PFSK-1 (cell line): ENCODE data around the gene MYCN.

Experiments
- POLR2AphosphoS5 ChIP-seq: IDR thresholded peaks from 2 replicates; pipeline ENCODE4 v1.6.1; 2012; ENCODE audit warnings: low read depth, mild to moderate bottlenecking, control low read depth, low read length, moderate library complexity
- SIN3A ChIP-seq: IDR thresholded peaks from 2 replicates; pipeline ENCODE4 v1.6.1; 2012; ENCODE audit warnings: mild to moderate bottlenecking, low read length, moderate library complexity, borderline replicate concordance; ENCODE audit not compliant: insufficient read depth
- TAF1 ChIP-seq: IDR thresholded peaks from 2 replicates; pipeline ENCODE4 v1.6.1; 2012; ENCODE audit warnings: low read length, control low read depth, borderline replicate concordance; ENCODE audit not compliant: insufficient read depth
- TF ChIP-seq, protein P1 (sequence below), 2 experiments: IDR thresholded peaks; 2 replicates each; pipeline versions ENCODE4 v1.6.1 to v1.8.0; 2011 to 2012; ENCODE audit warnings: low read depth in 2 of 2, low read length in 2 of 2, control low read depth in 1 of 2, inconsistent platforms in 1 of 2, mild to moderate bottlenecking in 1 of 2, moderate library complexity in 1 of 2; ENCODE audit not compliant: insufficient read depth in 1 of 2

DNA sequence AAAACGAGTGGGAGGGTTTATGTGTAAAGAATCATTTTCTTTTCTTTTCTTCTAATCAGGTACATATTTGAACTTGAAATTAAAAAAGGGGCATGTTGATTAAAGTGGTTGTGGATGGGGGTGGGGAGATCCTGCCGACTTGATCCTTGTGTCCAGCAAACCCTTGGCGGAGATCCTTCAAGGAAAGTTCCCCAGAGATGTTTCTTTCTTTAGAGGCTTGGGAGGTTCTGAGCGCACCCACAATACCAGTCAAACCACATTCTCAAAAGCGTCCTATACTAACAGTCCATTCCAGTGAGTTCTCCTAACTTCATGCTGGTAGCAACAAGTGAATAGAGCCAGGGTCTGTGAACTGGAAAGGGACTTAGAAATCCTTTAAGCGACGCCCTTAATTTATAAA lies 49.2 kb downstream of the MYCN start:
- TF ChIP-seq POLR2AphosphoS5 (no peak), TAF1 (no peak), SIN3A (no peak)
- TF ChIP-seq, protein P1, sequence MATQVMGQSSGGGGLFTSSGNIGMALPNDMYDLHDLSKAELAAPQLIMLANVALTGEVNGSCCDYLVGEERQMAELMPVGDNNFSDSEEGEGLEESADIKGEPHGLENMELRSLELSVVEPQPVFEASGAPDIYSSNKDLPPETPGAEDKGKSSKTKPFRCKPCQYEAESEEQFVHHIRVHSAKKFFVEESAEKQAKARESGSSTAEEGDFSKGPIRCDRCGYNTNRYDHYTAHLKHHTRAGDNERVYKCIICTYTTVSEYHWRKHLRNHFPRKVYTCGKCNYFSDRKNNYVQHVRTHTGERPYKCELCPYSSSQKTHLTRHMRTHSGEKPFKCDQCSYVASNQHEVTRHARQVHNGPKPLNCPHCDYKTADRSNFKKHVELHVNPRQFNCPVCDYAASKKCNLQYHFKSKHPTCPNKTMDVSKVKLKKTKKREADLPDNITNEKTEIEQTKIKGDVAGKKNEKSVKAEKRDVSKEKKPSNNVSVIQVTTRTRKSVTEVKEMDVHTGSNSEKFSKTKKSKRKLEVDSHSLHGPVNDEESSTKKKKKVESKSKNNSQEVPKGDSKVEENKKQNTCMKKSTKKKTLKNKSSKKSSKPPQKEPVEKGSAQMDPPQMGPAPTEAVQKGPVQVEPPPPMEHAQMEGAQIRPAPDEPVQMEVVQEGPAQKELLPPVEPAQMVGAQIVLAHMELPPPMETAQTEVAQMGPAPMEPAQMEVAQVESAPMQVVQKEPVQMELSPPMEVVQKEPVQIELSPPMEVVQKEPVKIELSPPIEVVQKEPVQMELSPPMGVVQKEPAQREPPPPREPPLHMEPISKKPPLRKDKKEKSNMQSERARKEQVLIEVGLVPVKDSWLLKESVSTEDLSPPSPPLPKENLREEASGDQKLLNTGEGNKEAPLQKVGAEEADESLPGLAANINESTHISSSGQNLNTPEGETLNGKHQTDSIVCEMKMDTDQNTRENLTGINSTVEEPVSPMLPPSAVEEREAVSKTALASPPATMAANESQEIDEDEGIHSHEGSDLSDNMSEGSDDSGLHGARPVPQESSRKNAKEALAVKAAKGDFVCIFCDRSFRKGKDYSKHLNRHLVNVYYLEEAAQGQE (IDR thresholded peaks at IDR 0.05; ENCODE audit: insufficient read depth in 1 of 2, low read depth in 2 of 2, low read length in 2 of 2), result no peak
